Mesenchymal stem cell (in vitro differentiated cells and primary cell): ENCODE results near the gene MARCOL.
A peak's percentile ranks its signal among the peaks of the same experiment; 100 is the strongest.

Experiments
- DNase-seq: peaks from one replicate; pipeline ENCODE4 v3.0.0-alpha.2; 2013
- H2AFZ ChIP-seq: one replicate; pipeline ENCODE4 v1.6.1; 2013; ENCODE audit warnings: low read depth, mild to moderate bottlenecking, control low read depth, inconsistent platforms, low read length, moderate library complexity
- H2AK5ac ChIP-seq: 2 replicates; pipeline ENCODE4 v1.6.1; 2013; ENCODE audit warnings: low read length, moderate library complexity, mild to moderate bottlenecking, inconsistent platforms; ENCODE audit not compliant: severe bottlenecking
- H2BK120ac ChIP-seq: one replicate; pipeline ENCODE4 v1.6.1; 2013; ENCODE audit warnings: low read depth, mild to moderate bottlenecking, inconsistent platforms, low read length, moderate library complexity
- H2BK12ac ChIP-seq, 2 experiments: one replicate each; pipeline ENCODE4 v1.6.1; 2013; ENCODE audit warnings: inconsistent platforms in 2 of 2, low read length in 2 of 2, mild to moderate bottlenecking in 2 of 2, moderate library complexity in 2 of 2, control low read depth in 1 of 2
- H2BK15ac ChIP-seq: one replicate; pipeline ENCODE4 v1.6.1; 2013; ENCODE audit warnings: mild to moderate bottlenecking, low read depth, inconsistent platforms; ENCODE audit not compliant: poor library complexity, severe bottlenecking
- H2BK5ac ChIP-seq: 2 replicates; pipeline ENCODE4 v1.6.1; 2013; ENCODE audit warnings: low read depth, mild to moderate bottlenecking, low read length, control low read depth, inconsistent platforms; ENCODE audit not compliant: poor library complexity, severe bottlenecking
- H3K14ac ChIP-seq, 2 experiments: one replicate each; pipeline ENCODE4 v1.6.1; 2013; ENCODE audit warnings: inconsistent platforms in 2 of 2, low read length in 2 of 2, control low read depth in 1 of 2, mild to moderate bottlenecking in 1 of 2, moderate library complexity in 1 of 2
- H3K18ac ChIP-seq, 2 experiments: one replicate each; pipeline ENCODE4 v1.6.1; 2013; ENCODE audit warnings: inconsistent platforms in 2 of 2, low read length in 2 of 2, control low read depth in 1 of 2, low read depth in 1 of 2, mild to moderate bottlenecking in 1 of 2
- H3K23ac ChIP-seq, 2 experiments: one replicate each; pipeline ENCODE4 v1.6.1; 2013; ENCODE audit warnings: inconsistent platforms in 2 of 2, low read length in 2 of 2, mild to moderate bottlenecking in 2 of 2, moderate library complexity in 2 of 2, control low read depth in 1 of 2
- H3K27ac ChIP-seq: 2 replicates; pipeline ENCODE4 v1.5.1; 2013; ENCODE audit warnings: mild to moderate bottlenecking, moderate library complexity, low read length, control low read depth, inconsistent platforms; ENCODE audit not compliant: poor library complexity, severe bottlenecking
- H3K27me3 ChIP-seq, 2 experiments: 2 replicates each; pipeline versions ENCODE4 v1.6.1 to v1.7.0; 2013; ENCODE audit warnings: low read length in 2 of 2, mild to moderate bottlenecking in 2 of 2, moderate library complexity in 2 of 2, control low read depth in 1 of 2, inconsistent platforms in 1 of 2; ENCODE audit not compliant: control insufficient read depth in 1 of 2, insufficient read depth in 1 of 2
- H3K36me3 ChIP-seq, 2 experiments: 2 replicates each; pipeline versions ENCODE4 v1.6.1 to v1.7.0; 2013; ENCODE audit warnings: low read length in 2 of 2, control low read depth in 1 of 2, inconsistent platforms in 1 of 2, low read depth in 1 of 2, mild to moderate bottlenecking in 1 of 2; ENCODE audit not compliant: insufficient read depth in 2 of 2, control insufficient read depth in 1 of 2
- H3K4ac ChIP-seq, 2 experiments: one replicate each; pipeline ENCODE4 v1.6.1; 2013; ENCODE audit warnings: inconsistent platforms in 2 of 2, low read length in 2 of 2, mild to moderate bottlenecking in 2 of 2, moderate library complexity in 2 of 2, control low read depth in 1 of 2, low read depth in 1 of 2
- H3K4me1 ChIP-seq: 2 replicates; pipeline ENCODE4 v1.6.1; 2013; ENCODE audit warnings: low read depth, low read length, control low read depth; ENCODE audit not compliant: control insufficient read depth, insufficient read depth
- H3K4me2 ChIP-seq: 2 replicates; pipeline ENCODE4 v1.6.1; 2013; ENCODE audit warnings: low read length, mild to moderate bottlenecking, inconsistent platforms; ENCODE audit not compliant: poor library complexity, severe bottlenecking
- H3K4me3 ChIP-seq, 2 experiments: 2 replicates each; pipeline versions ENCODE4 v1.5.1 to v1.7.0; 2013; ENCODE audit warnings: low read length in 2 of 2, mild to moderate bottlenecking in 2 of 2, control low read depth in 1 of 2, low read depth in 1 of 2; ENCODE audit not compliant: insufficient read depth in 1 of 2
- H3K79me1 ChIP-seq: replicated peaks from 2 replicates; pipeline ENCODE4 v1.6.1; 2013; ENCODE audit warnings: mild to moderate bottlenecking, control low read depth, low read length, inconsistent platforms; ENCODE audit not compliant: poor library complexity, severe bottlenecking
- H3K9ac ChIP-seq: 2 replicates; pipeline ENCODE4 v1.7.0; 2013; ENCODE audit warnings: mild to moderate bottlenecking, low read length, moderate library complexity
- H3K9me3 ChIP-seq: 2 replicates; pipeline ENCODE4 v1.7.0; 2013; ENCODE audit warnings: mild to moderate bottlenecking, low read length; ENCODE audit not compliant: control insufficient read depth
- H4K8ac ChIP-seq: one replicate; pipeline ENCODE4 v1.6.1; 2013; ENCODE audit warnings: inconsistent platforms, mild to moderate bottlenecking, low read length, moderate library complexity
- H4K91ac ChIP-seq: one replicate; pipeline ENCODE4 v1.6.1; 2013; ENCODE audit warnings: mild to moderate bottlenecking, low read length, inconsistent platforms
- WGBS: methylation state at CpG from one replicate; pipeline ENCODE4 v1.1.7; 2013; ENCODE audit warnings: mixed read lengths; 5-methylcytosine and 5-hydroxymethylcytosine counted together

The MARCOL gene

DNA sequence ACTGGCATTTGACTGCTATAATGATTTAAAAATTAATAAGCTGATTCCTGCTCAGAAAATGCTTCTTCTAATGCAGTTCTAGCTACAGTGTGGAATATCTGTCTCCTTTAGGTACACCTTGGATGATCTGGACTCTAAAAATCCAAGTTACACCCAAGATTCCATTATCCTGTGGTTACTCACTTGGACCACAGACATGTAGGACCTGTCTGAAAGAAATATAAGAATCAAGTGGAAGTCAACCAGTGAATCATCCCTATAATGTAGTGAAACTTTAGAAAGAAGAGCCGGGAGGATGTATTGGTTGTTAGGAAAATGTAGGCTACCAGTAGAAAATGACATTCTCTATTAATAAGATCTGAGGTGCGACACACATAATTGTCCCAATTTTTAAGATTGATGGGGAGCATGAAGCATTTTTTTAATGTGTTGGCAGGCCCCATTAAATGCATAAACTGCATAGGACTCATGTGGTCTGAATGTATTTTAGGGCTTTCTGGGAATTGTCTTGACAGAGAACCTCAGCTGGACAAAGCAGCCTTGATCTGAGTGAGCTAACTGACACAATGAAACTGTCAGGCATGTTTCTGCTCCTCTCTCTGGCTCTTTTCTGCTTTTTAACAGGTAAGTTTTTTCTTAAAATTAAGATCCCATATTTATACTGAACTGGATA lies 35.7 kb upstream of the MARCOL start, which contains the start of gene SPINK6:
SPINK6 (plus strand) TSS at position 512 of the 673 bp plus-strand sequence; CDS start at position 567, 55 bp downstream.
- H3K14ac ChIP-seq = no peak within 1 kb of the TSS
- H4K91ac ChIP-seq = no peak within 1 kb of the TSS
- H2AFZ ChIP-seq = no peak within 1 kb of the TSS
- no peak within 1 kb of the TSS for H4K8ac ChIP-seq
- no peak within 1 kb of the TSS for H2AK5ac ChIP-seq
- no peak within 1 kb of the TSS for H3K23ac ChIP-seq
- H2BK5ac ChIP-seq = no peak within 1 kb of the TSS
- H3K4me2 ChIP-seq = no peak within 1 kb of the TSS
- H3K27ac ChIP-seq = no peak within 1 kb of the TSS
- H2BK120ac ChIP-seq = no peak within 1 kb of the TSS
- H3K4me3 ChIP-seq = no peak within 1 kb of the TSS
- no peak within 1 kb of the TSS for H3K18ac ChIP-seq
- no peaks in the 10 kb centered on the region for H3K27me3 ChIP-seq
- 88% methylated on average over 2 of the region's 2 CpGs for WGBS
- no peak within 1 kb of the TSS for H3K9ac ChIP-seq
- no peak within 1 kb of the TSS for H2BK15ac ChIP-seq
- no peaks in the 10 kb centered on the region for H3K79me1 ChIP-seq
- no peak for DNase-seq
- H3K4me1 ChIP-seq = no peaks in the 10 kb centered on the region
- no peak within 1 kb of the TSS for H2BK12ac ChIP-seq
- no peaks in the 10 kb centered on the region for H3K36me3 ChIP-seq
- no peak within 1 kb of the TSS for H3K4ac ChIP-seq
- no peaks in the 10 kb centered on the region for H3K9me3 ChIP-seq

GRCh38 chr5:148205044-148205806 lies 33.1 kb upstream of the MARCOL start:
- Histone ChIP-seq H2BK12ac (no peak overlapping the region), H3K4ac (no peak overlapping the region), H3K23ac (no peak overlapping the region), H3K4me2 (no peak overlapping the region), H3K79me1 (no peaks in the 10 kb centered on the region), H2AFZ (no peak overlapping the region), H4K91ac (no peak overlapping the region), H3K9ac (peak overlapping the region; percentile 22), H3K4me1 (no peaks in the 10 kb centered on the region), H3K18ac (no peak overlapping the region), H3K9me3 (no peaks in the 10 kb centered on the region), H4K8ac (no peak overlapping the region), H3K36me3 (no peaks in the 10 kb centered on the region), H3K27ac (no peak overlapping the region), H2AK5ac (no peak overlapping the region), H3K4me3 (no peak overlapping the region), H2BK5ac (no peak overlapping the region), H2BK120ac (no peak overlapping the region), H3K14ac (no peak overlapping the region), H3K27me3 (no peaks in the 10 kb centered on the region), H2BK15ac (no peak overlapping the region)
- no peak for DNase-seq
- WGBS = 100% methylated on average over 4 of the region's 4 CpGs

DNA sequence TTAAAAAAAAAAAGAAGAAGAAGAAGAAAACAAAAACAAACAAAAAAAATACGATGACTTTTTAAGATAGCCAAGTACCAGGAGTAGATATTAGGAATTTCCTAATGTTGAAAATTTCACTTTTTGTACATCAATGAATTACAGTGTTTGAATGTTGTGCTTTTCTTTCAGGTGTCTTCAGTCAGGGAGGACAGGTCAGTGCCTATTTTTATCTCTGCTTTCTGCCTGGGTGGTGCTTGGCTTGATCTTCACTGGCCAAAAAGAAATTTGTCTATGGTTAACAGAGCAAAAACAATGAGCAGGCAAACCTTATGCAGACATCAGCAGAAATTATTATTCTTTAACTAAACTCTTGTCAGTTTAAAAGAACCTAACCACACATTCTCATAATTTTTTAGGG lies 32.5 kb upstream of the MARCOL start:
- Histone ChIP-seq H3K9me3 (no peaks in the 10 kb centered on the region), H3K23ac (no peak overlapping the region), H3K9ac (peak overlapping the region; percentile 22), H2BK12ac (no peak overlapping the region), H2AK5ac (no peak overlapping the region), H3K4me2 (no peak overlapping the region), H3K27ac (no peak overlapping the region), H3K36me3 (no peaks in the 10 kb centered on the region), H3K4me3 (no peak overlapping the region), H2BK120ac (no peak overlapping the region), H3K27me3 (no peaks in the 10 kb centered on the region), H2BK15ac (no peak overlapping the region), H4K91ac (no peak overlapping the region), H2BK5ac (no peak overlapping the region), H3K4me1 (no peaks in the 10 kb centered on the region), H3K79me1 (no peaks in the 10 kb centered on the region), H2AFZ (no peak overlapping the region), H3K4ac (no peak overlapping the region), H3K18ac (no peak overlapping the region), H3K14ac (no peak overlapping the region), H4K8ac (no peak overlapping the region)
- no peak for DNase-seq
- no CpG with 5 or more reads among the region's 1 CpG for WGBS

- H3K27ac ChIP-seq = no peak overlapping the region
- no peak overlapping the region for H3K18ac ChIP-seq
- no peak overlapping the region for H3K23ac ChIP-seq
- no peak overlapping the region for H2BK120ac ChIP-seq
- no peak overlapping the region for H2AFZ ChIP-seq
- H2AK5ac ChIP-seq = no peak overlapping the region
- H4K8ac ChIP-seq = no peak overlapping the region
- no peak overlapping the region for H2BK15ac ChIP-seq
- no peak overlapping the region for H3K4me3 ChIP-seq
- no peaks in the 10 kb centered on the region for H3K79me1 ChIP-seq
- H4K91ac ChIP-seq = no peak overlapping the region
- no peak overlapping the region for H3K4me2 ChIP-seq
- no peak overlapping the region for H2BK5ac ChIP-seq
- WGBS = 75% methylated on average over 1 of the region's 1 CpG
- no peak overlapping the region for H2BK12ac ChIP-seq
- no peaks in the 10 kb centered on the region for H3K36me3 ChIP-seq
- H3K27me3 ChIP-seq = no peaks in the 10 kb centered on the region
- H3K4me1 ChIP-seq = no peaks in the 10 kb centered on the region
- no peak overlapping the region for H3K14ac ChIP-seq
- no peak overlapping the region for H3K4ac ChIP-seq
- H3K9me3 ChIP-seq = no peaks in the 10 kb centered on the region
- H3K9ac ChIP-seq = no peak overlapping the region
- DNase-seq = no peak
Observed at GRCh38 chr5:148206620-148207019, 31.7 kb upstream of the MARCOL start.
